ENCODE results near the gene FAM117A. TPM values are rescaled to one million over a fixed set of nuclear protein-coding genes. Genes with fewer than 3 reads are reported as not detected.
A peak's percentile ranks its signal among the peaks of the same experiment; 100 is the strongest.
"Not testable (repeated sequence)": the region's sequence is repeated elsewhere in the genome, so short reads cannot be mapped to it uniquely, and the experiment has no call there.

Gene FAM117A
- total and polyA plus RNA-seq, 2 experiments from 2014 or later = 14.9 to 27.9 TPM

- no peak for DNase-seq (ENCODE audit: low spot score)
- Histone ChIP-seq H3K27ac (no peak overlapping the region), H3K27me3 (peaks cover 10% of the 10 kb centered on the region), H3K4me2 (peak overlapping the region; percentile 93), H3K79me2 (peaks cover 47% of the 10 kb centered on the region), H3K9me3 (ENCODE audit: low read depth) (no peaks in the 10 kb centered on the region), H3K9me2 (replicated peaks; ENCODE audit: insufficient read depth) (no peaks in the 10 kb centered on the region), H3K36me3 (replicated peaks; ENCODE audit: insufficient read depth, low read depth) (no peaks in the 10 kb centered on the region), H3K4me3 (no peak overlapping the region), H2AFZ (no peak overlapping the region), H4K20me1 (ENCODE audit: insufficient read depth, poor library complexity, severe bottlenecking) (no peaks in the 10 kb centered on the region), H3K4me1 (ENCODE audit: insufficient read depth) (peaks cover 5% of the 10 kb centered on the region)
- WGBS (ENCODE audit: low lambda C conversion rate, missing lambda C conversion rate) = 84% methylated on average over 6 of the region's 6 CpGs
- no peak for TF ChIP-seq EZH2phosphoT487 (IDR thresholded peaks at IDR 0.05; ENCODE audit: low read depth, severe bottlenecking, unreplicated experiment)
- TF ChIP-seq CTCF (IDR thresholded peaks at IDR 0.05; ENCODE audit: poor library complexity) = no peak
- TF ChIP-seq EZH2 (IDR thresholded peaks at IDR 0.05; ENCODE audit: borderline replicate concordance) = no peak
These were observed 1.6 kb downstream of the FAM117A start for GRCh38 chr17:49762151-49762941.

- no peak overlapping the region for H3K27ac ChIP-seq
- H3K27me3 ChIP-seq = peaks cover under 1% of the 10 kb centered on the region
- peaks cover 5% of the 10 kb centered on the region for H3K4me1 ChIP-seq (ENCODE audit: insufficient read depth)
- no peaks in the 10 kb centered on the region for H3K9me2 ChIP-seq (replicated peaks; ENCODE audit: insufficient read depth)
- no peaks in the 10 kb centered on the region for H3K9me3 ChIP-seq (ENCODE audit: low read depth)
- TF ChIP-seq EZH2phosphoT487 (IDR thresholded peaks at IDR 0.05; ENCODE audit: low read depth, severe bottlenecking, unreplicated experiment) (no peak), EZH2 (IDR thresholded peaks at IDR 0.05; ENCODE audit: borderline replicate concordance) (no peak)
- peaks cover 53% of the 10 kb centered on the region for H3K79me2 ChIP-seq
- no peaks in the 10 kb centered on the region for H3K36me3 ChIP-seq (replicated peaks; ENCODE audit: insufficient read depth, low read depth)
- 71% methylated on average over 6 of the region's 6 CpGs for WGBS (ENCODE audit: low lambda C conversion rate, missing lambda C conversion rate)
- no peak for DNase-seq (ENCODE audit: low spot score)
- H3K4me3 ChIP-seq = no peak overlapping the region
- no peak overlapping the region for H3K4me2 ChIP-seq
- H4K20me1 ChIP-seq (ENCODE audit: insufficient read depth, poor library complexity, severe bottlenecking) = peaks cover 3% of the 10 kb centered on the region
- no peak overlapping the region for H2AFZ ChIP-seq
These were observed 2.9 kb downstream of the FAM117A start for GRCh38 chr17:49760932-49761558.

GRCh38 chr17:49760296-49760695 is 3.6 kb downstream of the FAM117A start:
- no peak overlapping the region for H3K27ac ChIP-seq
- peaks cover 53% of the 10 kb centered on the region for H3K79me2 ChIP-seq
- H3K4me2 ChIP-seq = no peak overlapping the region
- H3K4me3 ChIP-seq = no peak overlapping the region
- 78% methylated on average over 1 of the region's 1 CpG for WGBS (ENCODE audit: low lambda C conversion rate, missing lambda C conversion rate)
- H2AFZ ChIP-seq = no peak overlapping the region
- H3K36me3 ChIP-seq (replicated peaks; ENCODE audit: insufficient read depth, low read depth) = no peaks in the 10 kb centered on the region
- peaks cover 5% of the 10 kb centered on the region for H3K4me1 ChIP-seq (ENCODE audit: insufficient read depth)
- H3K27me3 ChIP-seq = no peaks in the 10 kb centered on the region
- no peak for DNase-seq (ENCODE audit: low spot score)
- no peak for TF ChIP-seq EZH2phosphoT487 (IDR thresholded peaks at IDR 0.05; ENCODE audit: low read depth, severe bottlenecking, unreplicated experiment)
- H3K9me2 ChIP-seq (replicated peaks; ENCODE audit: insufficient read depth) = no peaks in the 10 kb centered on the region
- peaks cover 3% of the 10 kb centered on the region for H4K20me1 ChIP-seq (ENCODE audit: insufficient read depth, poor library complexity, severe bottlenecking)
- H3K9me3 ChIP-seq (ENCODE audit: low read depth) = no peaks in the 10 kb centered on the region

- no peak for DNase-seq (ENCODE audit: low spot score)
- no peaks in the 10 kb centered on the region for H3K27me3 ChIP-seq
- H3K4me1 ChIP-seq (ENCODE audit: insufficient read depth) = peaks cover 5% of the 10 kb centered on the region
- no peak overlapping the region for H3K4me3 ChIP-seq
- no peak overlapping the region for H3K4me2 ChIP-seq
- H3K9me2 ChIP-seq (replicated peaks; ENCODE audit: insufficient read depth) = no peaks in the 10 kb centered on the region
- TF ChIP-seq EZH2 (IDR thresholded peaks at IDR 0.05; ENCODE audit: borderline replicate concordance) (no peak), EZH2phosphoT487 (IDR thresholded peaks at IDR 0.05; ENCODE audit: low read depth, severe bottlenecking, unreplicated experiment) (no peak), CTCF (IDR thresholded peaks at IDR 0.05; ENCODE audit: poor library complexity) (no peak)
- no peaks in the 10 kb centered on the region for H3K36me3 ChIP-seq (replicated peaks; ENCODE audit: insufficient read depth, low read depth)
- H3K9me3 ChIP-seq (ENCODE audit: low read depth) = no peaks in the 10 kb centered on the region
- no peak overlapping the region for H2AFZ ChIP-seq
- peaks cover 3% of the 10 kb centered on the region for H4K20me1 ChIP-seq (ENCODE audit: insufficient read depth, poor library complexity, severe bottlenecking)
- WGBS (ENCODE audit: low lambda C conversion rate, missing lambda C conversion rate) = 81% methylated on average over 3 of the region's 3 CpGs
- H3K79me2 ChIP-seq = peaks cover 57% of the 10 kb centered on the region
- H3K27ac ChIP-seq = no peak overlapping the region
These were observed 4.7 kb downstream of the FAM117A start for GRCh38 chr17:49759203-49759602.

GRCh38 chr17:49758464-49759010 is 5.4 kb downstream of the FAM117A start:
- H3K79me2 ChIP-seq = peaks cover 57% of the 10 kb centered on the region
- H3K4me1 ChIP-seq (ENCODE audit: insufficient read depth); H2AFZ ChIP-seq; DNase-seq (ENCODE audit: low spot score); H3K27ac ChIP-seq; H3K4me3 ChIP-seq; H3K9me2 ChIP-seq (replicated peaks; ENCODE audit: insufficient read depth); H4K20me1 ChIP-seq (ENCODE audit: insufficient read depth, poor library complexity, severe bottlenecking); H3K27me3 ChIP-seq; H3K9me3 ChIP-seq (ENCODE audit: low read depth); H3K4me2 ChIP-seq; H3K36me3 ChIP-seq (replicated peaks; ENCODE audit: insufficient read depth, low read depth): not testable (repeated sequence)
- WGBS (ENCODE audit: low lambda C conversion rate, missing lambda C conversion rate) = 92% methylated on average over 8 of the region's 8 CpGs
